GM18508 (cell line): Measurements from ENCODE around the gene ELAVL1.

ENCODE experiments used
- ATAC-seq: cut with Tn5 transposase; IDR thresholded peaks from one replicate; pipeline ENCODE4 v1.9.1; 2021; ENCODE audit warnings: moderate number of reproducible peaks; ENCODE audit not compliant: insufficient read depth, unreplicated experiment

ELAVL1 gene

DNA sequence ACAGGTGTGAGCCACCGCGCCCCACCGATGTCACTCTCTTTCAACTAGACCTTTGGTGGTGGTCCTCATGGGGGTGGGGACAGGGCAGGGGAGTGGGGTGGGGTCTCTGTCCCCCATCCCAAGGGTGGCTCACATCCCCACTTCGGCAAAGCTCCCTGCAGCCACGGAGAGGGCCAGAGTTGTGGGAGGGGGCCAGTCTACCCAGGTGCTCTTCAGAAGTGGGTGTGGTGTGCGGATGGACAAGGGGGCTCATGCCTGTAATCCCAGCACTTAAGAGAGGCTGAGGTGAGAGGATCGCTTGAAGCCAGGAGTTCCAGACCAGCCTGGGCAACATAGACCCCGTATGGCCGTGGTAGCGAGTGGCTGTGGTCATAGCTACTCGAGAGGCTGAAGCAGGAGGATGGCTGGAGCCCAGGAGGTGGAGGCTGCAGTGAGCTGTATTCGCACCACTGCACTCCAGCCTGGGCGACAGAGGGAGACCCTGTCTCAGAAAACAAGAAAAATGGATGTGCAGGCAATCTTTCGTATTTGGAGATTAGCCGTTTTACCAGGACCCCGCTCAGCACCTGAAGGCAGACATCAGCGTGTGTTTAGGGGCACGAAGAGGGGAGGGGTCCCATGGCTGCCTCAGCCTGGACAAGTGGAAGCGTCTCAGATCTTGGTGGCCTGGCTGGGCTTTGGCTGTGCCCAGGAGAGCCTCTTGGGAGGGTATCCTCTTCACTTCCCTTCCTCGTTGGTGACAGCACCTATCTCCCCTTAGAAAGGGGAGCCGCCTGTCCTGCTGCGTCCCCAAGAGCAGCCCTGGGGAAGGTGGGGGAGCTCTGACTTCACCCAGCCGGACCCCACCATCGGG, 90.0 kb downstream of the ELAVL1 start:
- ATAC-seq, result no peak

DNA sequence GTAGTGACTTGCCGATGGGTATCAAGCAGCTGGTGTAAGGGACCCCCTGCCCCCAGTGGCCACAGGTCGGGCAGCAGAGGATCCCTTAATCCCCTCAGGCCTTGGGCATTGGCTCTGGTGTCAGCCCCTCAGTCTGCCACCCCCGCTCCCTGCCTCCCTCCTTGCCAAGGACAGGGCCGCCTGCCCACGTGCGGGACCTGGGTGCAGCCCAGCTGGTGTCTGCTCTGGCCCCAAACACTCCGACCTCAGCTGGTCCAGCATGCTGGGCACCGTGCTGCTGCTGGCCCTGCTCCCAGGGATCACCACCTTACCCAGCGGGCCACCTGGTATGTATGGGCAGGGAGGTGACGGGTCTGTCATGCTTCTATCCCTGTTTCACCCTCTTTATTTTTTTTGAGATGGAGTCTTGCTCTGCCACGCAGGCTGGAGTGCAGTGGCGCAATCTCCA, 90.8 kb downstream of the ELAVL1 start, which contains the start of gene TGFBR3L:
TGFBR3L (plus strand) TSS at position 233 of the 448 bp plus-strand sequence.
- ATAC-seq, result no peak

DNA sequence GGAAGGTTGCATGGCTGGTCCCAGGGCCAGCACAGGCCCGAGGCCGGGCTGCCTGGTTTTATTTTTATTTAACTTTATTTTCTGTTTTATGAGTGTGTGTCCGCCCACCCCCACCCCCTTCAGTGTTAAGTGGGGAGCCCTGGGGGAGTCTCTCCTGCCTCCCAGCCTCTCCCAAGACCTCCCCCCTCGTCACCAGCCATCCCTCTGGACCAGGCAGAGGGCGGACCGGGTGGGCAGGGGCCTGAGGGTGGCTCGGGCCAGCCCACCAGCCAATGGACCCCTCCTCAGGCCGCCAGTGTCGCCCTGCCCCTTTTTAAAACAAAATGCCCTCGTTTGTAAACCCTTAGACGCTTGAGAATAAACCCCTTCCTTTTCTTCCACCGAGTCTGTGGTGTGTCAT, 91.3 kb downstream of the ELAVL1 start:
- no peak for ATAC-seq

DNA sequence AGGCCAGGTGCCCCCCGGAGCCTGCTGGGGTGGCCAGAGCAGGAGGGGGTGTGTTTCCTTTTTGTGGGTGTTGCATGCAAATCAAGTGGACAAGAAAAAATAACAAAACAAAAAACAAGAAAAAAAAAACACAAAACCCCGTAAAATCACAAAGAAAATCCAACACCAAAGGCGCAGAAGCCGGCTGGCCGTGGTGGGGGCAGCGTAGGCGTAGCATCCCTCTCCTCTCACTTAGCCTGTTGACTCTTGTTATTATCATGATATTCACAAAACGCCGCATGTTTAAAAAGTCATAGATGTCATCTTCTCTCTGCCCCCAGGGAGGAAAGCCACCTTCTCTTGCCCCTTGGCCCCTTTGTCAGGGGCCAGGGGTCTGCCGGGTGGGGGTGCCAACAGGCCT, 91.8 kb downstream of the ELAVL1 start:
- no peak for ATAC-seq

DNA sequence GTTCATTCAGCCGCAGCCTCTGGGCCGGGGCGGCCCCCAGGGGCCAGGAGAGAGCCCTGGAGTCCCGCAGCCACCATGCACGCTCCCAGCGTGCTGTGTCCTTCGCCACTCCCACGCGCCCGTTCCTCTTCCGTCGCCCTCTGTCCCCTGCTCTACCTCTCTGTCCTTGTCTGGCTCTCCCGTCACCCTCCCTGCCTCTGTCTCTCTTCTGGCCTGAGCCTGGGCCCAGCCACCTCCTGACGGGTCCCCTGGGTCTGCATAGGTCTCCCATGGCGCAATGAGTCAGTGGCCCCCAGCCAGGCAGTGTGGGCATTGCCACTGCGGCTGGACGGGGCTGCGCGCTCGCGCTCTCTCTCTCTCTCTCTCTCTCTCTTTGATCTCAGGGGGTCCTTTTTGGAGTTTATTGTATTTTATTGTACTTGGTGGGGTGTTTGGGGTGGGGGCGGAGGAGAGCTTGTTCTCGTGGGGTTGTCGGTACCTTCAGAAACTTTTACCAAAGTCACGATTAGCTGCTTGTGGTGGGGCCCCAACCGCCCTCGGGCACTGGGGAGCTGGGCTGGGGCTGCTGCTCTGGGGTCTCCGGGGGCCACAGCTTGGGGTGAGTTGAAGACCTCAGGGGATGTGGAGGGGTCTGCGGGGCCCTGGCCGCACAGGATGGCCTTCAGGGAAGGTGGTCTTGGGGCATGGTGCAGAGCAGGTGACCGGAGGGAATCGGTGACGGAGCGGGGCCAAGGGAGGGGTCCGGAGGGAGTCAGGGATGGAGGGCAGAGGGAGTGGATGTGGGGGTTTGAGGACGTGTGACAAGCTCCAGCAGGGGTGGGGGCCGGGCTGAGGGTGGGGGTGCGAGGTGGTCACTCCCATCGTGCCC, 92.5 kb downstream of the ELAVL1 start:
- ATAC-seq, result no peak

DNA sequence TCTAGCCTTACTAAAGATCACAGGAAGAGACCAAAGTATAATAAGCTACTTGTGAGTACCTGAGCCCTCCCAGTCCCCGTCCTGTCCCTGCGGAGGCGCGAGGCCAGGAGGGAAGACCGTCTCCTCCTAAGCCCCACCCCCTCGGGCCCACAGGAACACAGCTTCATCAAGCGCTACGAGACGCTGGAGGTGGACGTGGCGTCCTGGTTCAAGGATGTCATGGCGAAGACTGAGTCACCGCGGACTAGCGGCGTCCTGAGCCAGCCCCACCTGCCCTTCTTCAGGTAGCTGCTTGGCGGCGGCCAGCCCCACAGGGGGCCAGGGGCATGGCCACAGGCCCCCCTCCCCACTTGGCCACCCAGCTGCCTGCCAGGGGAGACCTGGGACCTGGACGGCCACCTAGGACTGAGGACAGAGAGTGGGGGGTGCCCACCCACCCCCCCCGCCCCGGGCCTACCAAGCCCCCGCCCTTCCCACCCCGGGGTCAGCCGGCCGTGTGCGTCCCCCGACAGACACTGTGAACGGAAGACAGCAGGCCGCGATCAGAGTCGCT, 93.2 kb downstream of the ELAVL1 start:
- ATAC-seq, result no peak

DNA sequence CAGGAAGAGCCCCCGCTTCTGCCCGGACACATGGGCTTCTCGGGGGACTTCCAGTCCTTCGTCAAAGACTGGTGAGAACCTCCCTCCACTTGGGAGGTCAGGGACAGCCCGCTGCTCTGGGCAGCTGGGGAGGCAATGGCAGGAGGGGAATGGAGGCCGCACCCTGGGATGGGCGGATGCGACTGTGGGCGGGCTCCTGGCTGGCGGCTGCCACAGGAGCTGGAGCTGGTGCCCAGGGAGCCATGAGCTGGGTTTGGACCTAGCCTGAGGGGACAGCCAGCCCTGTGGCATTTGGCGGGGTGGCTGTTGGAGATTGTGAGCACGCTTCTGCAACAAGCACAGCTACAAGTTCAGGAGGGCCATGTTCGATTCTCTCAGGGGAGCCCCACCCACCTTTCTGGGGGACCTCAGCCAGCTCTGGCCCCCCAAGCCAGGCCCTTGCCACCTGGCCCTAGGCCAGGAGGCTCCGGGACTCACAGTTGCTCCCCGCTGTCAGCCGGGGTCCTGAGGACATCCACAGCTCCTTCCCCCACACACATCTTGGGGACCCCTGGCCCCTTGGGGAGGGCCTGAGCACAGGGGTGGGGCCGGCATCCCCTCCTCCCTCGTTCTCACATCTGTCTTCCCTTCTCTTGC, 93.8 kb downstream of the ELAVL1 start:
- ATAC-seq, result no peak

DNA sequence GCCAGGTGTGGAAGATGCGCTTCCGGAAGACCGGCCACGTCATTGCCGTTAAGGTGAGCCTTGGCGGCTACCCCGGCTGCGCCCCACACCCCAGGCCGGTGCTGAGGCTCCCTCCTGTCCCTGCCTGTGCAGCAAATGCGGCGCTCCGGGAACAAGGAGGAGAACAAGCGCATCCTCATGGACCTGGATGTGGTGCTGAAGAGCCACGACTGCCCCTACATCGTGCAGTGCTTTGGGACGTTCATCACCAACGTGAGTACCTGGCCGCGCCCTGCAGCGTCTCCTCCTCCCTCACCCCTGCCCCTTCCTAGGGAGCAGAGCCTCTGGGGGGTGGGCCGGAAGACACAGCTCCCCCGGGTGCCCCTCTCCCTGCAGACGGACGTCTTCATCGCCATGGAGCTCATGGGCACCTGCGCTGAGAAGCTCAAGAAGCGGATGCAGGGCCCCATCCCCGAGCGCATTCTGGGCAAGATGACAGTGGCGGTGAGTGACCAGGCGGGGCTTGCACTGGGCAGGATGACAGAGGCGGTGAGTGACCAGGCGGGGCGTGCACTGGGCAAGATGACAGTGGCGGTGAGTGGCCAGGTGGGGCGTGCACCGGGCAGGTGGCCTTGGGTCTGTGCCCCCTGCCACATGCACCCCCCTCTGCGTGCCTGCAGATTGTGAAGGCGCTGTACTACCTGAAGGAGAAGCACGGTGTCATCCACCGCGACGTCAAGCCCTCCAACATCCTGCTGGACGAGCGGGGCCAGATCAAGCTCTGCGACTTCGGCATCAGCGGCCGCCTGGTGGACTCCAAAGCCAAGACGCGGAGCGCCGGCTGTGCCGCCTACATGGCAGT, 94.9 kb downstream of the ELAVL1 start:
- no peak for ATAC-seq

DNA sequence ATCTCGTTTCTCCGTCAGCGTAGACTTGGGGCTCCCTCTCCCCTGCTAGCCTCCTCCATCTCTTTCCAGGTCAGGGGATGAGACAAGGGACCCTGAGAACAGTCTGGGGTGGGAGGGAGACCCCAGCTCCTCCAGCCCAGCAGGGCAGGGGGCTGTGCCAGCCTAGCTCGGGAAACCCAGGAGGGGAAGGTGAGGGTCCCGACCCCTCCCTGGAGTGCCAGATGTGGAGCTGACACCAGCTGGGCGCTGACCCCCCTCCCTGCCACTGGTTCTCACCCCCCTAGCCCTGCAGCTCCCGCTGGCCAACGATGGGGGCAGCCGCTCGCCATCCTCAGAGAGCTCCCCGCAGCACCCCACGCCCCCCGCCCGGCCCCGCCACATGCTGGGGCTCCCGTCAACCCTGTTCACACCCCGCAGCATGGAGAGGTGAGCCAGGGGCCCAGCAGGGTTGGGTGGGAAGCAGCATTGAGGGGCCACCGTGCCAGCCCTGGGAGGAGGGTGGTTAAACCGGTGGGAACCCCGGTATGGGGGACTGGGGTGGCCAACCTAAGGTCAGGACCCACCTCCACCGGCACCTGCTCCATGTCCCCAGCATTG, 95.9 kb downstream of the ELAVL1 start:
- no peak for ATAC-seq

DNA sequence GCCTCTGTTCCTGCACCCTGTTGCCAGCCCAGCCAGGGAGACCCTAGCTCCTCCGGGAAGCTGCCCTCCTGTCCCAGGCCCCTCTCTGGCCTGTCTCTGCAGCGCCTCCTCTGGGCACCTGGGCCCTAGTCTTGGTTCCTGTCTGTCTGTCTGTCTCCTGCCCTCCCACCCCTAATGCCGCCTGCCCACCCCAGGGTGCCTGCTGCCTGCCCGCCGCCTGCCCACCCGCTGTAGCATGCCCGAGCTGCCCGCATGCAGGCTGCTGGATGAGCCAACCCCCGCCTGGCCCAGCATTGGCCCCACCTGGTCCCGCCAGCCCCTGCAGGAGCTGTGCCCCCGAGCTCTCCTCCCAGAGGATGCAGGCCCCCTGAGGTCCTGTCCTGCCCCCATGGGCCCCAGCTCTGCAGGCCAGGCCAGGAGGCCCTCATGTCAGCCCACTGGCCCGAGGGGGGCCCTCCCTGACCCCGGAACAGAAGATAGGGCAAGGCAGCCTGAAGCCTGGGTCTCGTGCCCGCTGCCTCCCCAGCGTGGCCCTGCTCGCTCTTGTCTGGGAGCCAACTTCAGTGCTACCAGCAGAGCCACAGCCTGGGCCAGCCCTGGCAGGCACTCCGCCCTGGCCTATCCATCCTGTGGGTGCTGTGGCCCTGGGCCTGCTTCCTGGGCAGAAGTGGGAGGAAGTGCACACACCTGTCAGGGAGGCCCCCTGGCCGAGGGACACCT, 96.5 kb downstream of the ELAVL1 start:
- no peak for ATAC-seq
